ENCODE data around the gene OVOL2.

OVOL2 gene

DNA sequence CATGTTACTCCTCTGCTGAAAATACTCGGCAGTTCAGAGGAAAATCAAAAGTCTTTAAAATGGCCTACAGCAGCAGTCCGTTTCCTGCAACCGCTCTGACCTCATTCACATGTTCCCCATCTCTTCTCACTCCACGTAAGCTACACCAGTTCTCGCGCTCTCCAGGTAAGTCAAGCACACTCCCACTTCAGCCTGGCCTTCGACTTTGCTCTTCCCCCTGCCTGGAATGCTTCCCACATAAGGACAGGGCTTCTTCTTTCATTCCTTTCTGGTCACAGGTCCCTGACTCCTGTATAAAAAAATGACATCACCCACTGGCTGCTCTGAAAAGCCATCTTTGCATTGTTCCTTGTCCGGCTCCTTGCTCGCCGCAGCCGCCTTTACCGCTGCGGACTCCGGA lies 46.2 kb downstream of the OVOL2 start:
- DNase-seq = no peak

DNA sequence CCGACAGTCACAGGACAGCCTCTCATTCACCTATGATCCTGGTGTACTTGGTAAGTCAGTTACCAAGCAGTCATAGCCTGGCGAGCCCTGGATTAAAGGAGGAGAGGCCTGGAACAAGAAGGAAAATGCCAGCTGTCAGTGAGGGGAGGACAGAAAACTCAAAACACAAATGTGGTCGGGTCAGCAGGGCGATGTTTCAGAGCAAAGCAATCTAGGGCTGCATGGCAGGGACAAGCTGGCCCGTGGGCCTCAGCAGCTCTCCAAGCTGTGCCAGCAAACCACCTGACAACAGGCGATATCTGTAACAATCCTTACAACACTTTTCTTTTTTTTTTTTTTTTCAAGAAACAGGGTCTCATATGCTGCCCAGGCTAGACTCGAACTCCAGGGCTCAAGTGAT lies 48.6 kb downstream of the OVOL2 start:
- DNase-seq = no peak

DNA sequence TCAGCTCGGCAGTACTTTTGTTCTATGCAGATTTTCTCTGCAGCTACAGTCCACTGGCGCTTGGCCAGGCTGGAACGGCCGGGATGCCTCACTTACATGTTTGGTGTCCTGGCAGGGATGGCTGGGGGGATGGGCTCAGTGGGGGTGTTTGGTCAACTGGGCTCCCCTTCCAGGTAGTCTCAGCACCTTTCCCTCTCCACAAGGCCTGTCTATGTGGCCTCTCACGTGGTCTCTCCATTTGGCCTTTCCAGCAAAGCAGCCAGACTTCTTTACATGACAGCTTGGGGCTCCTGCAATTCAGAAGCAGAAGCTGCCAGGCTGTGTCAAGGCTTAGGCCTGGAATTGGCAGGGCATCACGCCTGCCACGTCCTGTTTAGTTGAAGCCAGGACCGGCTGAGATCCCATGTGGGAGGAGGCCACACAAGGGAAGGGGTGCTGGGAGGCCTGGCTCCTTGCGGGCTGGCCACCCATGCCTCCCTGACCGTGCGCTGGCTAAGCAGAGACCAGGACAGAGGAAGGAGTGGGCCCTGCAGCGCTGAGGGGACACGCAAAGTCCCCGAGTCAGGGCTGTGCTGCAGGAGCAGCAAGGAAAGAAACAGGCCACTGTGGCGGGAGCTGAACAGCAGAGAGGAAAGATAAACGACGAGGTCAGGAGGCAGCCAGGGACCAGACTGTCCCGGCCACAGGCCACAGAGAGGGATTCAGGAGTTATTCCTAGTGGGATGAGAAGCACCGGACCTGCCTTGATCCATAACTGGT lies 50.0 kb downstream of the OVOL2 start:
- DNase-seq = no peak

DNA sequence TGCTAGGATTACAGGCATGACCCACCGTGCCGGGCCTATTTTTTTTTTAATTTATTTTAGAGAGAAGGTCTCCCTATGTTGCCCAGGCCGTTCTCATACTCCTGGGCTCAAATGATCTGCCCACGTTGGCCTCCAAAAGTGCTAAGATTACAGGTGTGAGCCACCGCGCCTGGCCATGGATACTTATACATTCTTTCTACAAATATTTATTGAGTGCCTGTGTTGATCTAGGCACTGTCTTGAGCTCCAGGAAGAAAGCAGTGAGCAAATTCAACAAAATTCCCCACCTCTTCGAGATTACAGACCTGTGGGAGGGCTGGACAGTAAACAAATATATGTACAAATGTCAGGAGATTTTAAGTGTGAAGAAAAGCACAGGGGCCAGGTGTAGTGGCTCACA lies 51.0 kb downstream of the OVOL2 start:
- no peak for DNase-seq

DNA sequence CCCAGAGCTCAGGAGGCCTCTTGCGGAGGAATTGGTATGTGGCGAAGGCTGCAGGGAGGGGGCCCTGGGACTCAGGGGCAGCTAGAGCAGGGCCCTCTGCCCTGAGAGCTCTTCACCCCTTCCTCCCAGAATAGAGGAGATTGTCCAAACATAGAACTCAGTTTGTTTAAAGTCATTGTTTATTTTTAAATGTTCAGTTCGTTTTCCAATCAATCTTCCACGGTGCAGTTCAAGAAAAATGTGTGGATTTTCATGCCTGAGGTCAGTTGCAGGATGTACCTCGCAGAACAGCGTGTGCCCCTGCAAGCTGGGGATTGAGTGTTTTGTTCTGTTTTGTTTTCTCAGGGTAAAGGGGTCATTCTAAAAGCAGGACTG lies 51.7 kb downstream of the OVOL2 start:
- no peak for DNase-seq

DNA sequence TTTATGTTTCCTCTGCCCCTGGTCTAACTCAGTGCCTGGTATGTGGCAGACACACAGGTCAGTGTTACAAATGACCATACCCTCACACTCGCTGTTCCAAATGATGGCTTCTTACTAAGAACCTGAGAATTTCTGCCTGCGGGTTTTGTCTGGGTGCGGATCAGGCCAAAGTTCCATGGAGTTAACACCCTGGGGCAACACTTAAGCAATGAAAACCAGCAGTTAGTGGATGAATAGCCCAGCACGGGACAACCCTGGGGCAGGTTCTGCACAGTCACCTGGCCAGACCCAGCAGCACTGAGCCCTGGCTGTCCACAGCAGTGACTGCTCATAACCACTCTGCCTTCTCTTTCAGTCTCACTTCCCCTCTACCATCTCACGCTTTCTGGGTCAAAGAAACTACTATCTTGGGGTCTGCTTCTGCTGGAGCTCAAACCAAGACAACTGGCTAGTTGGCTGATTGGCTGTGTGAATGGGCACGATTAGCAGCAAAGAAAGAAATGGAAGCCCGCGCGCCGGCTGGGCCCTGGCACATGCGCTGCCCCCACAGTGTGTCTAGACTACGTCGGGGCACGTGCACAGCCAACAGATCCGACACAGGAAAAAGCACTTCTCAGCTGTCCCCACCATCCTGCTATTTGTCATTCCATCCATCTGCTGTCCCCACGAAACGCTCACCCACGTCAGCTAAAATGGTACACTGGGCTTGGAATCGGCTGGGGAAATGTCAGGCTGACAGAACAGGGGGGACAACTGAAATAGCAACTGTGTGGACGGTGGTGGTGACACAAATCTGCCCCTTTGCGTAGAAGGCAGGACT lies 52.3 kb downstream of the OVOL2 start:
- DNase-seq = no peak

DNA sequence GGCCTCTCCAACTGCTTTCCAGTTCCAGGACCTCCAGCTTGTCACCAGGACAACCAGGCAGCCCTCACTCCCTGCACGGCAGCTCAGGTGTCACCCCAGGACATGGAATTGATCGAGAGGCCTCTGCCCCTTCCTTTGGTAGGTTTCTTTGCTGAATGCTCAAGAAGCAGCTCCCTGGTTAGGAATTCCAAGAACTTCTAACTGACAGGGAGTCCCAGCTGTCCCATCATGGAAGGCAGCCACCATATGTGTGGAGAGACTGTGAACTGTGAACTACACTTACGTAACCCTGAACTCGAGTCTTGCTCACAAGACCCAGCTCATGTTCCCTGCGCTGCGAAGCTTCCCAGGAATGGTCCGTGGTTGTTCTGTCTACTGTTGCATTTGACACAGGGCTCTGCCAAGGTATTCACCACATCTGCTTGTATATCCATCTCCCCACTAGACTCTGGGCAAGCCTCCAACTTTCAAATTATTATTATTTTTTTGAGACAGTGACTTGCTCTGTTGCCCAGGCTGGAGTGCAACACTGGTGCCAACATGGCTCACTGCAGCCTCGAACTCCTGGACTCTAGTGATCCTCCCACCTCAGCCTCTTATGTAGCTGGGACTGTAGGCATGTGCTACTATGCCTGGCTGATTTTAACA lies 53.2 kb downstream of the OVOL2 start:
- DNase-seq = no peak

DNA sequence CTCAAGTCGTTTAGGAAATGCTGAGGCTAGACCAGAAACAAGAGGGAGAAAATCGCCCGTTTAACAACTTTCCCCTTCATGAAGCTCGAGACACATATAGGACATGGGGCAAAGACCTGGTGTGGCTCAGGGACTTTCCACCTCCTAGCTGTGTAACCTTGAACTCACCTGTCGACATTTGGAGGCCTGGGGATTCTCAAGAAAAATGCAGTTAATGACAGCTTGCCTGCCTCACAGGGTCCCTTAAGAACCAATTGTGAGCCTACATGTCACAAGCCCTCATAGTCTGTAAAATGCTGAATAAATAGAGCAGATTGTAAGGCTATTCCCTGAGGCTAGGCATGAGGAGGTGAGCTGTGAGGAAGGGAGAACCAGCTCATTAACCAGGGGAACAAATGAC lies 53.8 kb downstream of the OVOL2 start:
- DNase-seq = no peak

DNA sequence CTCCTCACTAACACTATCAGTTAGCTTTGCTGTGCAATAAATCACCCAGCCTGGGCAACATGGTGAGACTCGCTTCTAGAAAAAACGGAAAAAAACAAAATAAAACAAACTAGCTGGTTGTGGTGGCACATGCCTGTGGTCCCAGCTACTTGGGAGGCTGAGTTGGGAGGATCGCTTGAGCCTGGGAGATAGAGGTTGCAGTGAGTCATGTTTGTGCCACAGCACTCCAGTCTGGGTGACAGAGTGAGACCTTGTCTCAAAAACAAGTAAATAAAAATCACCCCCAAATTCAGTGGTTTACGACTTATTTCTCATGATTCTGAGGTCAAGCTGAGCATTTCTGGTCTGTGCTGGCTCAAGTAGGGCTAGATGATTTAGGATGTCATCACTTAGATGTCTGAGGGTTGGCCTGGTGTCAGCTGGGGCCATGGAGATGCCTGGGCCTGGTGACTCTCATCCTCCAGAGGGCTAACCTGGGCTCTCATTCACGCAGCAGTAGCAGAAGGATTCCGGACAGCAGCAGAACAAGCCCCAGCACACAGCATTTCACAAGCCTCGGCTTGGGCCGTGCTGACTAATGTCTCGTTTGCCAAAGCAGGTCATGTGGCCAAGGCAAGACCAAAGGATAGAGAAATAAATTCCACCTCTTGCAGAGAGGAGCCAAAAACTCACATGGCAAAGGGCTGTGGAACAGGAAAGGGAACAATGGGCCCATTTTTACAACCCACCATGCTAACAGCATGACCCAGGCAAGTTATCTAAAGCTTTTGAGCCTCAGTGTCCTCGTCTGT lies 56.4 kb downstream of the OVOL2 start:
- no peak for DNase-seq

DNA sequence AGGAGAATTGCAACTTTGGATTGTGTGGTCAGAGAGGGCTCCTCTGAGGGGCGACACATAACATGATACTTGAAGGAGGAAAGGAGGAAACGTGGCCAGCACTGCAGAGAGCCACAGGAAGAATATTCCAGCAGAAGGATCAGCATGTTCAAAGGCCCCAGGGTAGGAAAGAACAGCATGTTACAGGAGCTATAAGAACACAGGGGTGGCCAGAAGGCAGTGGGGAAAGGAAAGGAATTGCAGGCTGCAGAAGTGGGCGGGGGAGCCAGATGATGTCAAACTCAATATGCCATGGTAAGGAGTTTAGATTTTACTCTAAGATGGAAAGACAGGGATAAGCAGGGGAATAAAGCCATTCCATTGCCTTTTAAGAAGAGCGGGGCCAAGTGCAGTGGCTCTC lies 58.1 kb downstream of the OVOL2 start:
- no peak for DNase-seq

DNA sequence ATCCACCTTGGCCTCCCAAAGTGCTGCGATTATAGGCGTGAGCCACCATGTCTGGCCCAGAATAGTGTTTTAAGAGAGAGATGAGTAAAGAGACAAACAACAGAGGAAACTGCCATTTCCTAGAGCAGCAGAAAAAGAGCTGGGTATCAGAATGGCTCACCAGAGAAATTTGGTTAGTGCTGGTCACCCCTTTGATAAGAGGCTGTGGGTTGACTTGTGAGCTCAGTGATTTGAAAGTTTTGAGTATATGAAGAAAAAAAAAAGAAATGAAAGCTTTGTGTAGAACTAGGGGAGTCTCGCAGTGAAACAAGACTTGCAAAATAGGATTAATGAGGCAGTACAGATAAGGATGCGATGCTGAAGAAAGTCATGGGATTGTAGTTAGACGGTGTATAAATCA lies 59.3 kb downstream of the OVOL2 start:
- DNase-seq = no peak

DNA sequence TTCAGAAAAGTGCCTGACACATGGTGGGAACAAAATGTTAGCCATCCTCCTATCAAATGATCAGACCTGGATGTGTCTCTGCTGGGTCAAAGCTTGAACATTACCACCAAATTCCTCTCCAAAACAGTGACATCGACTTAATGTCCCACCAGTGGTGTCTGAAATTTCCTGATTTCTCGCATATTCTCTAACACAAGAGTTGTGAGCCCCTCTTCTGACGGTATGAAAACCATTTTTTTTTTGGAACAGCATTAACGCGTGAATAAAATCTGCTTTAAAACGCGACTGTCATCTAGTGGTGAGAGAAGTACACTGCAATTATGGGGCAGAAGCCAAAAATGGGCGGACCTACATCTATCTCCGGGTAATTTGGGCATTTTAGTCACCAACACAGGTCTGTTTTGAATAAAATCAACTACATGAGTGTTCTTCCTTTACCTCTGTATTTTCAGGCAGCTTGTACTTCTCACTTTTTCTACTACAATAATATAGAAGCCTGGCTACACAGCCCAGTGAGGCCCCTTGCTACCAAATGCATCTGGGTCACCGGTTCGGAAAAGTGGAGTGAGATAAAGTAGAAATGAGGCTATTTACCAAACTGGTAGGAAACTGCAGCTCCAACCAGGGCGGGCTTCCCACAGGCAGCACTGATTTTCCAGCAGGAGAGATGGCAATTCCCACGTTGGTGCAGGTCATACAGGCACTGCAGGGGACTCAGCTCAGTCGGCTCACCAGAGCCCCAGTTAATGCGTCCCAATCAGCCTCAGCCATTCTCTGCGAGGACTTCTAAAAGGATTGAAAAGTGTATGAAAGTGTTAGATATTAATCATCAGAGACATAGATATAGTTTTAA lies 61.5 kb downstream of the OVOL2 start:
- DNase-seq = no peak

DNA sequence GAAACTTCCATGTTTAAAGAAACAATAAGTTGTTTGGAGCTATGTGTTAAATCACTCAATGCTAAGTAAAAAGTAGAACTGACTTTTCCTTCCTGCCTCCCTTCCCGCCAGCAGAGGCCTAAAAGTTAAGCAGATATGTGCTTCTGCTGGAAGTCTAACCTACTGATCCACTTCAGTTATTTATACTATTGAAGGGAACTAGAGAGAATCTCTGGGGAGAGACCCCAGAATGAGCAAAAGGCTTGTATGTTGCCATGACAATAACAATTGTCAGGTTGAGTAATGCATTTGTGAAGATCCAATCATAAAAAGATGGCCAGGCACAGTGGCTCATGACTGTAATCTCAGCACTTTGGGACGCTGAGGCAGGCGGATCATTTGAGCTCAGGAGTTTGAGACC lies 64.2 kb downstream of the OVOL2 start:
- no peak for DNase-seq

DNA sequence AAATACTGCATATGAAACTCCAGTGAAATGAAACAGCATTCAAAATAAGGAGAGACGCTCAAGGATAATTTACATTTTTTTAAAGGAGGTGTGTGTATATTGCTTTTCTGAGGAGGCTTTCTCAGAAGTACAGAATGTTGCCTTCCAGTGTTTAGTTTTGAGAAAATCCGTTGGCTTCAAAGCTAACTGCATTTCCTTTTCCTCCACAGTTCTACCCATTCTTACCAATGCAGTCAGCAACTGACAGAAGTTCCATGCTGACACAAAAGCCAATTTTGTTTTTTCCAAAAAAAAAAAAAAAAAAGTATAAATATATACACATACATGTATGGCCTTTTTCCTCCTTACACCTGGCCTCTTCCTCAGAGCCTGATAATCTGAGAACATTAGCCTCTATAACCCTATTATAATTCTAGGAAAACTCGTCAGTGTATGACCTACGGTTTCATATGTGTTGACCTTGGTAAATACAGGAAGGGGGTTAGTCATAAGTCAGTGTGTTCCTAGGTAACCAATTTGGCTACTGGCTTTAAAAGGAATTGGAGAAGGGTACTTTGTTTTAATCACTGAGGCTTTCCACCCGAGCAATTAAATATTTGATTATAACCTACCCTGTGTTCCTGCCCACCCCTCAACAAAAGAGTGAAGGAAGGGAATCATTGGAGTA lies 64.7 kb downstream of the OVOL2 start:
- DNase-seq = no peak

DNA sequence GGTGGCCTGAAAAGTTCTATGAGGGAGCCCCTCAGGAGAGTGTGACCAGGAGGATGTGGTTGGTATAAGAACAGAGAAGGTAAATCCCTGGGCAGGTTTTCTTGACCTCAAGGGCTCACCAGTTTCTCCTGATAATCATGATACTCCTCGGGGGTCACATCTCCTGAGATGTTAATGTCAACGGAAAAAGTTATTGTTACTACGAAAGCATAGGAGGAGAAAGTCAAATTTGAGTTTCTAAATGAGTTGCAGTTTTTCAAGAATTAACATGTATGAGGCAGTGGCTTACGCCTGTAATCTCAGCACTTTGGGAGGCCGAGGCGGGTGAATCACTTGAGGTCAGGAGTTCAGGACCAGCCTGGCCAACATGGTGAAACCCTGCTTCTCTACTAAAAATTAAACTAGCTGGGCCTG lies 65.5 kb downstream of the OVOL2 start:
- DNase-seq = no peak

DNA sequence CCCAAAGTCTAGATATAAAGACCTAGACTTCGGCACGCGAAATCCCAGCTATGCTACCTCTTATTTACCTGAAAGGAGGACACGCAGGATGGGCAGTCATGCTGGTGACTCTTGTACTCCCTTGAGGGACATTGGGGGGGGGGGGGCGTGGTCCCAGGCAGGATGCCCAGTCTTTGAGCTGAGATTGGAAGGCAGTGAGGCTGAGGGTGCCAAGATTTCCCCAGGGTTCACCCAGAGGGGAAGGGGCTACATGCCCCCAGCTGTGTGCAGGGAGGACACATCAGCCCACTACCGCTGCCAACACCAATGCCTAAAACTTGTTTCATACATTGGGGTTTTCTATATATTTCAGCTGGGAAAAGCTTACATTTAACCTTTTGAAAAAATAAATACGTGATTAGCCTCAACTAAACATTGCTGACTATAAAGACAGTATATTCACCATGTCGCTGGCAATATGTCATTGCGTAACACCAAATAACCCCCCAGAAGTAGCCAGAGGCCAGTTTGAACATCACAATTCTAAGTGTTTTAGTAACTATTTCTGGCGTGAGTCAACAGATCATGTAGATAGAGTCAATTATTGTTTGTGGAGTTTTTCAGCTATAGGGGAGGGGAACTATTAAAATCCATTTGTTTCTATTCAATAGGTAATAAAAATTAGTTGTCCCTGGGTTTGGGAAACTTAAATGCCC lies 67.3 kb downstream of the OVOL2 start:
- DNase-seq = no peak

DNA sequence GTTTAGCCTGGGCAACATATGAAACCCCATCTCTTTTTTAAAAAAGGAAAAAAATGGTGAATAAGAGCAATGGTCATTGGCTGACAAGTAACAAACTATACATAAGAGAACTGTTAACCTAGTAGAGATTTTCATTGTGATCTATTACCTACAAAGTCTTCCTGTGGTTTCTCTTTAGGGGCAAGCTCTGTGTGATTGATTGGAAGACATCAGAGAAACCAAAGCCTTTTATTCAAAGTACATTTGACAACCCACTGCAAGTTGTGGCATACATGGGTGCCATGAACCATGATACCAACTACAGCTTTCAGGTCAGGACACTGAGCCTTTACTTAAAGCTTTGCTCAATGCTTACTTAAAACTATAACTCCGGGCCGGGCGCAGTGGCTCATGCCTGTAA lies 69.7 kb downstream of the OVOL2 start:
- DNase-seq = no peak

DNA sequence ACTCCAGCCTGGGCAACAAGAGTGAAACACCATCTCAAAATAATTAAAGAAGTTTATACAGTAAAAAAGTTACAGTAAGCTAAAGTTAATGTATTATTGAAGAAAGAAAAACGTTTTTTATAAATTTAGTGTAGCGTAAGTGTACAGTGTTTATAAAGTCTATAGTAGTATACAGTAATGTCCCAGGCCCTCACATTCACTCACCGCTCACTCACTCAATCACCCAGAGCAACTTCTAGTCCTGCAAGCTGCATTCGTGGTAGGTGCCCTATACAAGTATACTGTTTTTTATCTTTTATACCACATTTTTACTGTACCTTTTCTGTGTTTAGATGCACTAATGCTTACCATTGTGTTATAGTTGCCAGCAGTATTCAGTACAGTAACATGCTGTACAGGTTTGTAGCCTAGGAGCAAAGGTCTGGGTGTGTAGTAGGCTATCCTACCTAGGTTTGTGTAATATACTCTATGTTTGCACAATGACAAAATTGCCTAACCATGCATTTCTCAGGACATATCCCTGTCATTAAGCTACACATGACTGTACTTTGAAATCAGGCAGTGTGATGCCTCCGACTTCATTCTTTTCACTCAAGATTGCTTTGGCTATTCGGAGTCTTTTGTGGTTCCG lies 72.2 kb downstream of the OVOL2 start:
- DNase-seq = no peak

DNA sequence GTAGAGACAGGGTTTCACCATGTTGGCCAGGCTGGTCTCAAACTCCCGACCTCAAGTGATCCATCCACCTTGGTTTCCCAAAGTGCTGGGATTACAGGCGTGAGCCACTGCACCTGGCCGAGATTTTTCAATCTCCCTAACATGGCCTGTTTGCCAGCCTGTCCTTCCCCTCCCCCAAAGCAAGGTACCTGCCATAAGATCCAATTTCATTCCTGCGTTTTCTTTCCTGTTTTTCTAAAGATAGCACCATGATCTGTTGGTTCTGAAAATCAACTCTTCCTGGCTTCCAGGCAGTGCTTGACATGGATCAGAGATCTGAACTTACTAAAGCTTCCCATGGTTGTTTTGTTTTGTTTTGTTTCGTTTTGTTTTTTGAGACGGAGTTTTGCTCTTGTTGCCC lies 81.4 kb downstream of the OVOL2 start:
- no peak for DNase-seq
